ENCODE data around the gene VMA21.

- TF ChIP-seq NFIC (IDR thresholded peaks at IDR 0.05; ENCODE audit: low read depth, low read length) (no peak), ETV6 (conservative IDR thresholded peaks at IDR 0.05 in 1 of 2, IDR thresholded peaks at IDR 0.05 in 1 of 2; ENCODE audit: borderline replicate concordance in 1 of 2, low read depth in 1 of 2) (no peak), ZNF217 (IDR thresholded peaks at IDR 0.05) (no peak), FOXK2 (IDR thresholded peaks at IDR 0.05) (no peak), MEF2A (IDR thresholded peaks at IDR 0.05; ENCODE audit: insufficient read depth, low read depth, low read length) (no peak)
Observed at GRCh38 chrX:151397741-151398070, 700 bp downstream of the VMA21 start.

All from GM12878 (cell line).